Stimulated activated CD4-positive, alpha-beta T cell treated with anti-CD3 and anti-CD28 coated beads, Interleukin-12 subunit alpha, Interleukin-12 subunit beta, amount 100 ng/mL, for 4 hours (primary cell): Measurements from ENCODE around the gene PCP4L1.
"Not testable (repeated sequence)": the region's sequence is repeated elsewhere in the genome, so short reads cannot be mapped to it uniquely, and the experiment has no call there.

Experiments
- DNase-seq: peaks from one replicate; pipeline ENCODE4 v3.0.0-alpha.2; 2020

PCP4L1 gene

GRCh38 chr1:161258439-161259344 lies at the start of gene PCP4L1:
Gene PCP4L1, plus strand, starts transcription at chr1:161258745. Its CDS starts 230 bp downstream, at chr1:161258975.
- peak; percentile 41 for DNase-seq

DNA sequence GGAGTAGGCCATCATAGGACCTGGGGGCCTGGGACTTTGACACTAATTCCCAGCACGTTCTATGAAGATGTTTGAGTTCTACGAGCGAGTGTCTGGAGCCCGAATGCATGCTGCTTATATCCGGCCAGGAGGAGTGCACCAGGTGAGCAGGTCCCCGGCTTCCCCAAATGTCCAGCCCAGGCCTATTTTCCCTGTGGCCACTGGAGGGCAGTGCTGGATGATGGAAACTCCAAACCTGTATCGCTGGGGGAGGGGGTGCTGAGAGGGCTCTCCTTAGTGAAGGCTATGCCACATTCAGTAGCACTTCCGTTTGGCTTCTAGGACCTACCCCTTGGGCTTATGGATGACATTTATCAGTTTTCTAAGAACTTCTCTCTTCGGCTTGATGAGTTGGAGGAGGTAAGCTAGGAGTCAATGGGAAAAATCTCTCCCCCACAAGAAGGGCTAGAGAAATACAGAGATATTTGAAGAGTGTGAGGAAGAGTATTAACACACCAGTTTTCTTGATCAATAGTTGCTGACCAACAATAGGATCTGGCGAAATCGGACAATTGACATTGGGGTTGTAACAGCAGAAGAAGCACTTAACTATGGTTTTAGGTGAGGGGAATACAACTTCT lies 48.6 kb upstream of the PCP4L1 start:
- DNase-seq: peak; percentile 54

DNA sequence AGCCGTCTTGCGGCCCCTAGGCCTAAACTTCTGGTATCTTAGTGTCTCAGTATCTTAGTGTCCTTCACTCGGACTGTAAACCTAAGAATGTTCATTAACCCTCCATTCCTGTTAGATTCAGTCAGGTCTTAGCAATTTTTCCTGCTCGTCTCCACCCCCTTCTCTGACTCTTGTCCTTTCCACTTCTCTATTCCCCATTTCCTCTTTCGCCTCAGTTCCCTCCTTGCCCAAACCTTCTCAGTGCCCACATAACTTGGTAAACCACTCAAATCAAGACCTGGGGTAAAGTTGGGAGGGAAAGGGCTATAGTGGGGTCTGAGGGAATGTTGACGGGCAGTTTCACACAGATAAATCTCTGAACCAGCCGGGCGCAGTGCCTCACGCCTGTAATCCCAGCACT lies 44.2 kb upstream of the PCP4L1 start:
- no peak for DNase-seq

DNA sequence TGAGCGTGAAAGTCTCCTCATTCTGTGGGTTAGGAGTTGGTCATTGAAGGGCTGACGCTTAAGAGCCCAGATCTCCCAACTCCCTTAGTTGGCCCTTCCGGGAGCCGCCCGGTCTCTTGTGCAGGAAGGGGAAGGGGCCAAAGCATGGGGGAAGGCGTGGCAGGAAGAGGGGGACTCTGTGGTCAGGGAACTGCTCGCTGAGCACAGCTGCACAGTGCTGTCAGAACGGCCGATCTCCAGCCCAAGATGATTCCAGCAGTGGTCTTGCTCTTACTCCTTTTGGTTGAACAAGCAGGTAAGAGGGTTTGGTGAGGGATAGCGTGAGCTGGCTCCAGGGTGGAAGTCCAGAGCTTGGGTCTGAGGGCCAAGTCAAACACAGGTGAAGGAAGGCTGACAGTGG lies 43.5 kb upstream of the PCP4L1 start, which contains the start of gene FCER1G:
Gene FCER1G, plus strand, starts transcription at position 220 of the 400 bp plus-strand sequence. Its CDS starts 27 bp downstream, at position 247.
- DNase-seq: no peak

DNA sequence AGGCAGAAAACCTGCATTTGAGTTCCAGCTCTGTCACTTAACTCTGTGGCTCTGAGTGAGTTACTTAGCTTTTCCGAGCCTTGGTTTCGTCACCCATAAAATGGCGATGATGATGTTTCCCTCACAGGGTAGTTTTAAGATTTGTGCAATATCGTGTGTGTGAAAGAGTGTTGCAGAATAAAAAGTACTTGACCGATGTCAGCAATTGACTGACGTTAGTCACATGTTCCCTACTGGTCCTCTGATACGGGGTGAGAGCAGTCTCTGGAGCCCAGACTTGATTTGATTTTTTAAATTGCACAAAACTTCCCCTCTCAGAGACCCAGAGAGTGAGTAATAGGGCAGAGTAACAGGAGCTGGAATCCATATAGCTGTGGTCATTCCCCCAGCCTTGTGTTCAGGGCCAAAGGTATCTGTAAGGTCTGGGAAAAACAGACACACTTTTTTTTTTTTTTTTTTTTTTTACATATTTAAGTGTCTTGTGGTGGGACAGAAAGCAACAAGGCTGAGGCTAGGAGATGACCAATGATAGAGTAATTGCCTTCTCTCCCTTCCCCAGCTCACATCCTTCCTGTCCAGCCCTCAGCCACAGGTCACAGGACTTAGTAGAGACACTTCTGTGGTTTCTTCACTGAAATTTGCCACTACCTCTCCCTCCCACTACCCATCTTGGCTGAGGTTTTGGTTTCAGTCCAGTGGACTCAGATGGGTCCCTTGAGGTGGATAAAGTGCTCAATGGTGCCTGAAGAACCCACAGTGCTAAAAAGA lies 41.4 kb upstream of the PCP4L1 start:
- no peak for DNase-seq

DNA sequence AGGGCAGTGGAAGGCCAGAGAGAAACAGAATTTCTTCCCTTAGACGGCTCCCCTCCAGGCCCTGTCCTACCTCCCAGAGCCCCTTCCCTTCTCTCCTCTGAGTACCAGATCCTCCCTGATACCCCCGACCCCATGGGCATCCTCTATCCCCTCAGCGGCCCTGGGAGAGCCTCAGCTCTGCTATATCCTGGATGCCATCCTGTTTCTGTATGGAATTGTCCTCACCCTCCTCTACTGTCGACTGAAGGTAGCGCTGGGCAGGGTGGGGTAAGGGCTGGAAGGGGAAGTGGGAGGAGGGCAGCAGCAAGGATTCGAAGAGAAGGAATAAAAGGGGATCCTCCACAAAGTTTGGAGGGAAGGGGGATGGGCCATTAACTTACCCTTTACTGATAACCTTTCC lies 40.7 kb upstream of the PCP4L1 start:
- no peak for DNase-seq

GRCh38 chr1:161218301-161219077 lies 40.1 kb upstream of the PCP4L1 start:
- DNase-seq: no peak

DNA sequence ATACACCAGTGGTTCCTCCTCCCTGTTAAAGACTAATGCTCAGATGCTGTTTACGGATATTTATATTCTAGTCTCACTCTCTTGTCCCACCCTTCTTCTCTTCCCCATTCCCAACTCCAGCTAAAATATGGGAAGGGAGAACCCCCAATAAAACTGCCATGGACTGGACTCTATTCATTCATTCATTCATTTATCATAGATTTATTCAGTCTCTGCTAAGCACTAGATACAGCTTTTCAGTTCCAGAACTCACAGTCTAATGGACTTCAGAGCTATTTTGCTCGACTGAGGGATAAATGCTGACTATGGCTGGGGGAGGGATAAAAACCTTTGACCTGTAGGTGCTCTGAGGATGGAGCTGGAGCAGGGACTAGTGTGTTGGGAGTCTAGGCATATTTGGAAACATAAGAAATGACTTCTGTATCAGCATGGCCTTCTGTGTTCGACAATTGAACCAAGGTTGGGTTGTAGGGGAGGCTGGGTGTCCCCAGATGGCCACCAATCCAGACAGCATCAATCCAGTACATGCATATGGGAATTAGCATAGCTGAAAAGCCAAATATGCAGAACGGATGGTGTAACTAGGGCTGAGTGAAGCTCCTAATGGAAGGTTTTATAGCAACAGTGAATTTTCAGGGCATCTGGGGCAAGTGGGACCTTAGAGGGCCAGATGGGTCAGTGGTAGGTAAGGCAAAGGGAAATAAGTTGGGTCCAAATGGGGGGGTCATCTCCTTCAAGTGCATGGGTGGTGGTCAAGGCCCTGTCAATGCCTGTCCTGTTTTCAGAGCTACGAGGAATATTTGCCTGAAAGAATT lies 39.3 kb upstream of the PCP4L1 start:
- DNase-seq: no peak

DNA sequence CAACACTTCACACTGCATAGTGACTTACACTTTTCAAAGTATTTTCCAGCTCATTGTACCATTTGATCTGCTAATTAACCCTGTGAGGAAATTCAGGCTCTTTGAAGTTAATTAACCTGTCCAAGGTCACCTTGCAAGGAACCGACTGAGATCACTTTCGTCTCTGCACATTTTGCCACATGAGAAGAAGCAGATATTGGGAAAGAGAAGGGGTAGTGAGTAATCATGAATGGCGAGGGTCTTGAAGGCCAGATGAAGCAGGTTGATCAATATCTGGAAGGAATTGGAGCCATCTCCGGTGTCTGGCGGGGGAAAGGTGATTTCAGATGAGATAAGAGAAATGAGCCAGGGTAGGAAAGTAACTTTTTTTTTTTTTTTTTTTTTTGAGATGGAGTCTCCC lies 38.5 kb upstream of the PCP4L1 start:
- no peak for DNase-seq

- DNase-seq: no peak
These were observed 36.1 kb upstream of the PCP4L1 start for GRCh38 chr1:161222175-161223019.

DNA sequence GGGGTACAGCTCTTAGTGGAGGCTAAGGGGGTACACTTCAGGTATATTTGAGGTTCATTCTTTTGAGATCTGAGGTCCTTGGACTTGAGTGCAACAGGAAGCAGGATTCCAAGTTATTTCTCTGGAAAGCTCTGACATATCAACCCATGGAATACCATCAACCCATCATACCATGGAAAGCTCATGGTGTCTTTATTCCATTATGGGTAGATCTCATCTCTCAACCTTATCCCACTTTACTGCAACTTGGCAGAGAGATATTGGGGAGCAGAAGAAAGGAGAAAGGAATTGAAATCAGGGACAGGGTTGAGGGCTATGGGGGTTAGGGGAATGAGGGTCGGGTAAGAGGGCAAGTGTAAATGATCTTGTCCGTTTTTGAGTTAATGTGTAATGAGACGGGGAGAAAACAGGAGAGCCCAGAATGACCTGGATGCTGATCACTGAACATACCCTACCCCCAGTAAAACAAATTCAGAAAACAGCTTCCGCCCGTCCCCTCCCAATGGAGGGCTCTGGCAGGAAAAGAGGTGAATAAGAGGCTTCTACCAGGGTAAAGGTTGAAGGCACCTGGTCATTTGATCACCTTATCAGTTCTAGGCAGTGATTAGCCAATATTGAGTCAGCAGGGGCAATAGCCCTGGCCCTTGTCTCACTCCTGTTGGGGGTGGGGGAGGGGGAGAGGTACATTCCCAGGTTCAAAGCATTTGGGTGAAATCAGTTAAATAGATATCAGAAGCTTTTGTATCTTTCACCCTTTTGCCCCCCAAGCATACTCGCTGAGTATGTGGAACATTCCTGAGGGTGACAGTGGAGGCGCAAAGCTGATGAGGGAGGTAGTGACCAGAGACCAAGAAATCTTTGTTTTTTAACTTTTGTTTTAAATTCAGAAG lies 34.5 kb upstream of the PCP4L1 start:
- no peak for DNase-seq

GRCh38 chr1:161224695-161225087 lies 33.9 kb upstream of the PCP4L1 start:
- DNase-seq: not testable (repeated sequence)

DNA sequence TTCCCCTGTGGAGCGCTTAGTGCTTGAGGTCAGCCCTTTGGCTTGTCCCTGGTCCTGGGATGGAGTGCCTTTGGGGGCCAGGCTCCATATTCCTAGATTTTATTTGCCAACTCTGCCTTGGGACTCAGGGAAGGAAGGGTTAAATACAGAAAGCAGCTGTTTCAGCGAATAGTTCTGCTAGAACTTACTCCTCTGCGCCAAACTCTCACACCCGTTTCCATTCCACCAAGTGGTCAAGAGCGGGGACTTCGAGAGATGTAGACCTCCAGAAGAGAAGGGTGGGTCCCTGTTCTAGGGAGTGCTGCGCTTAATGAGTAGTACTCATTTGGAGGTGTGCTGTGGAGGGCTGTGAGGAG lies 33.4 kb upstream of the PCP4L1 start:
- no peak for DNase-seq

DNA sequence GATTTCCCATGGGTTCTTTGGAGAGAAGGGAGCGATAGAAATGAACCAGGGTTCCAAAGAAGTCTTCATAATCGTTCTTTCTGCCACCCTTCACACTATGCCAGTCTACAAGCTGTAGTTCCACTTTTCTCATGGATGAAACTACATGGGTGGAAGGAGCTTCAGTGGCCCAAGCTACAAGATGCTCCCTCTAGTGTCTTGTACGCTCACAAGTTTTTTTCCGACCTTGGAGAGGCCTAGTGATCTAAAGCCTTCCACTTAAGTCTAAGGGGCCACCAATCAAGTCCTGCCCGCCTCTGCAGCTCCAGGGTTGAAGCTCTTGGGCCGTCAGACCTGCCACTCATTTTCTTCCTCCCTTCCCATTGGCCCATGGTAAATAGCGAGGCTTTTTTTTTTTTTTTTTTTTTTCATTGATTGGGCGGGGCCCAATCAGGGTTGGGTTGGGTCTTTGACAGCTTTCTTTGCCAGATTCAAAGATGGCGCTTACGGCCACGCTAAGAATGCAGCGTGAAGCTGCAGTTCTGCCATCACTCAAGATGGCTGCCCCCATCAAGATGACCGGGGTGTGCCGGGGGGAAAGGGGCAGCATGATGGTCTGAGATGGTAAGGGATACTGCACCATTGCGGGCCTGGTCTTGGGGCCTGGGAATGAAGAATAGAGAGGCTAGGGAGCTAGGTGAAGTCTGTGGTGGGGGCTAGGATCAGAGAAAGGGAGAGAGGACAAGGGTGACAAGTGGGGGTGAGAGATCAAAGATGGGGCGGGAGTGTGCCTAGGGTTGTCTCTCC lies 32.8 kb upstream of the PCP4L1 start, which contains the start of gene TOMM40L:
Gene TOMM40L, plus strand, starts transcription at position 527 of the 786 bp plus-strand sequence. CDS start 430 bp downstream, outside the sequence.
- DNase-seq: peak; percentile 78

GRCh38 chr1:161226320-161226711 lies 32.2 kb upstream of the PCP4L1 start:
- no peak for DNase-seq

DNA sequence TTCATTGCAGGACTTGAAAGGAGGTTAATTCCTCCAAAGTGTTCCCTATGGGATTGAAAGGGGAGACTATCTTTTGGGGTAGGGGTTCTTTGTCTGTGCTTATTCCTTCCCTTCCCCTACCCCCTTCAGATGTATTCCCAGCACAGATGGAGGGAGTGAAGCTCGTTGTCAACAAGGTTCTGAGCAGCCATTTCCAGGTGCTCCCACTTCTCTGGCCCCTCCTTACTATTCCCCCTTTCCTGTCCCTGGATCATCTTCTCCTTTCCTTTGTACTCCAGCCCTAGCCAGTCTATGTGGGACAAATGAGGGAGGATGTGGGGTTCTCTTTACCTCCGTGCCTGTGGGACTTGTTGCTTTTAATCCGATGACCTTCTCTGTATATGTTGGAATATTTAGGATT lies 31.8 kb upstream of the PCP4L1 start:
- DNase-seq: no peak

- DNase-seq: peak; percentile 88
These were observed 31.2 kb upstream of the PCP4L1 start for GRCh38 chr1:161227196-161227871.

DNA sequence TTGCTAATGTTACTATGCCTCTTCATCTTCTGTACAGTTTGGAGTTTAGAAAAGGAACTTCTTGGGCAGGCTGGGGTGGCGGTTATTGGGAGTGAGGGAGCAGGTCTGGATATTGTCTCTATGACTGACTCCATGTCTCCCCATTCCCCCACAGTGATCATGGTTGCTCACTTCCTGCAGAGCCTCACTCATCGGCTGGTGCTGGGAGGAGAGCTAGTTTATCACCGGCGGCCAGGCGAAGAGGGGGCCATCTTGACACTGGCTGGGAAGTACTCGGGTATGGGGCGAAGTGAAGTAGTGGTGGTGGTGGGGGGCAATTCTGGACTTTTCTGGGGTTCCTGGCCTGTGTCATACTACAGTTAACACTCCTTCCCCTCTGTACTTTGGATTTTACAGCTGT lies 30.5 kb upstream of the PCP4L1 start:
- no peak for DNase-seq
